Ascending aorta (tissue), 2 donors: ENCODE data around the gene PSEN1. TPM values are rescaled to one million over a fixed set of nuclear protein-coding genes. Genes with fewer than 3 reads are reported as not detected.

Source experiments
- DNase-seq, 2 donors: peaks; one replicate each; pipeline ENCODE4 v3.0.0-alpha.2; 2019; ENCODE audit warnings: low spot score in 2 of 2
- H3K27ac ChIP-seq, 2 donors: fragments of 200-600 bp; sonication (generic); one replicate each; pipeline ENCODE4 v1.5.1; 2016 to 2017; ENCODE audit warnings: mild to moderate bottlenecking in 1 of 2
- H3K27me3 ChIP-seq: fragments of 200-600 bp; sonication (generic); one replicate; pipeline ENCODE4 v1.5.1; 2017
- H3K36me3 ChIP-seq, 2 donors: fragments of 200-600 bp; sonication (generic); one replicate each; pipeline ENCODE4 v1.5.1; 2016
- H3K4me1 ChIP-seq, 2 donors: fragments of 200-600 bp; sonication (generic); one replicate each; pipeline ENCODE4 v1.5.1; 2016 to 2017; ENCODE audit warnings: mild to moderate bottlenecking in 1 of 2
- H3K4me3 ChIP-seq, 2 donors: fragments of 200-600 bp; sonication (generic); one replicate each; pipeline ENCODE4 v1.5.1; 2016 to 2017; ENCODE audit warnings: mild to moderate bottlenecking in 1 of 2
- H3K9me3 ChIP-seq, 2 donors: fragments of 200-600 bp; sonication (generic); one replicate each; pipeline ENCODE4 v1.5.1; 2016
- intact Hi-C: fragments of 100-400 bp; cut with DNase I; formaldehyde crosslinking; loops from one replicate; pipeline ENCODE4 v1.15.1; 2023
- total RNA-seq: library from RNA; depleted of rRNA; stranded (reverse); fragments of >200 nt; gene quantifications from one replicate; pipeline ENCODE4 v1.1.0, GENCODE V29; 2016
- TF ChIP-seq, protein P1 (sequence below), 3 experiments: fragments of 200-600 bp in 2 of 3; fragments of 450-650 bp in 1 of 3; sonication (generic) in 2 of 3; IDR thresholded peaks; one replicate each; pipeline ENCODE4 v1.5.1; 2016 to 2019; ENCODE audit warnings: antibody characterized with exemption in 3 of 3, mild to moderate bottlenecking in 1 of 3, moderate library complexity in 1 of 3

Gene PSEN1
- total RNA-seq, 1 donor from 2014 or later: 15.2 TPM

DNA sequence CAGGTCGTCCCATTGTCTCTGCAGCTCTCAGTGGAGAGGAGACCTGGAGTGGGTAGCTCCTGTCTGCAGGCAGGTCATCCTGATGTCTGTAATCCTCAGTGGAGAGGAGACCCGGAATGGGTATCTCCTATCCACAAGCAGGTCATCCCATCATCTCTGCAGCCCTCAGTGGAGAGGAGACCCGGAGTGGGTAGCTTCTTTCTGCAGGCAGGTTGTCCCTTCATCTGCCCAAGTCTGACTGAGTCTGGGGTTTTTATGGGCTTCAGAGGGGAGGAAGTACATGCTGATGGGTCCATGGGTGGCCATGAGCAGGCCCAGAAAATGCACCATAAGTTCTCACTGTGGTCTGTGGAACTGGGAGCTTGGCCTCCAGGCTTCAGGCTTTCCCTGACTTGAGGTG is 72.1 kb downstream of the PSEN1 start:
- no peak overlapping the region for H3K4me3 ChIP-seq
- no peaks in the 10 kb centered on the region for H3K4me1 ChIP-seq
- H3K9me3 ChIP-seq: no peaks in the 10 kb centered on the region
- H3K36me3 ChIP-seq: peaks cover 45 to 61% of the 10 kb centered on the region in 2 donors
- H3K27ac ChIP-seq: no peak overlapping the region
- TF ChIP-seq, protein P1, sequence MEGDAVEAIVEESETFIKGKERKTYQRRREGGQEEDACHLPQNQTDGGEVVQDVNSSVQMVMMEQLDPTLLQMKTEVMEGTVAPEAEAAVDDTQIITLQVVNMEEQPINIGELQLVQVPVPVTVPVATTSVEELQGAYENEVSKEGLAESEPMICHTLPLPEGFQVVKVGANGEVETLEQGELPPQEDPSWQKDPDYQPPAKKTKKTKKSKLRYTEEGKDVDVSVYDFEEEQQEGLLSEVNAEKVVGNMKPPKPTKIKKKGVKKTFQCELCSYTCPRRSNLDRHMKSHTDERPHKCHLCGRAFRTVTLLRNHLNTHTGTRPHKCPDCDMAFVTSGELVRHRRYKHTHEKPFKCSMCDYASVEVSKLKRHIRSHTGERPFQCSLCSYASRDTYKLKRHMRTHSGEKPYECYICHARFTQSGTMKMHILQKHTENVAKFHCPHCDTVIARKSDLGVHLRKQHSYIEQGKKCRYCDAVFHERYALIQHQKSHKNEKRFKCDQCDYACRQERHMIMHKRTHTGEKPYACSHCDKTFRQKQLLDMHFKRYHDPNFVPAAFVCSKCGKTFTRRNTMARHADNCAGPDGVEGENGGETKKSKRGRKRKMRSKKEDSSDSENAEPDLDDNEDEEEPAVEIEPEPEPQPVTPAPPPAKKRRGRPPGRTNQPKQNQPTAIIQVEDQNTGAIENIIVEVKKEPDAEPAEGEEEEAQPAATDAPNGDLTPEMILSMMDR (IDR thresholded peaks at IDR 0.05): no peak
- no peak for DNase-seq
- H3K27me3 ChIP-seq: no peaks in the 10 kb centered on the region
- intact Hi-C loops: no loop called here

- DNase-seq: no peak
These were observed 72.5 kb downstream of the PSEN1 start for GRCh38 chr14:73208846-73209245.

DNA sequence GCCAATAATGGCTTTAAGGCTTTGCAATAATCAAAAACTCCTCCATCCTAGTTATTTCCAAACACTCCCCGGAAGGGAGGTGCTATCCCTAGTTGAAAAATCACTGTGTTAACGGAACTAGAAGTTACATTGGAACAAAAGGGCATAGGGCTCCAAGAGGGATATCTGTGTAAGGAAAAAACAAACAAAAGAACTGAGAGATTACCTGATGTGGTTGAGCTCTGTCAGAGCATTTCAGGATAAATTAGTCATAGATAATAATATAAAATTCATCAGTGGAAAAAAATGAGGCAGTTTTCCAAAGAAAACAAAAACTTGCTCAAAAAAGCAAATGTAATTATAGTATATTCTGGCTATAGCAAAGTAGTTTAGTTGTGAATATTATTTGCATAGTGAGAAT is 73.6 kb downstream of the PSEN1 start:
- H3K4me3 ChIP-seq: no peak overlapping the region
- no peaks in the 10 kb centered on the region for H3K4me1 ChIP-seq
- no peaks in the 10 kb centered on the region for H3K27me3 ChIP-seq
- no peak overlapping the region for H3K27ac ChIP-seq
- DNase-seq: no peak
- intact Hi-C loops: no loop called here
- peaks cover 51 to 70% of the 10 kb centered on the region in 2 donors for H3K36me3 ChIP-seq
- H3K9me3 ChIP-seq: no peaks in the 10 kb centered on the region
- TF ChIP-seq, protein P1 (IDR thresholded peaks at IDR 0.05): no peak

More at GRCh38 chr14:73208846-73209245, 72.5 kb downstream of the PSEN1 start:
- H3K4me3 ChIP-seq: no peak overlapping the region
- no peaks in the 10 kb centered on the region for H3K4me1 ChIP-seq
- no peak overlapping the region for H3K27ac ChIP-seq
- no peaks in the 10 kb centered on the region for H3K27me3 ChIP-seq
- no peaks in the 10 kb centered on the region for H3K9me3 ChIP-seq
- intact Hi-C loops: no loop called here
- peaks cover 47 to 65% of the 10 kb centered on the region in 2 donors for H3K36me3 ChIP-seq
- TF ChIP-seq, protein P1 (IDR thresholded peaks at IDR 0.05): no peak

GRCh38 chr14:73211251-73212040 is 75.1 kb downstream of the PSEN1 start:
- TF ChIP-seq, protein P1 (IDR thresholded peaks at IDR 0.05): no peak
- no peak overlapping the region for H3K27ac ChIP-seq
- H3K9me3 ChIP-seq: no peaks in the 10 kb centered on the region
- no peaks in the 10 kb centered on the region for H3K27me3 ChIP-seq
- H3K4me1 ChIP-seq: no peaks in the 10 kb centered on the region
- intact Hi-C loops: no loop called here
- H3K4me3 ChIP-seq: no peak overlapping the region
- peaks cover 48 to 64% of the 10 kb centered on the region in 2 donors for H3K36me3 ChIP-seq
- no peak for DNase-seq

GRCh38 chr14:73216030-73216429 is 79.7 kb downstream of the PSEN1 start:
- no peak overlapping the region for H3K27ac ChIP-seq
- TF ChIP-seq, protein P1 (IDR thresholded peaks at IDR 0.05): no peak
- no peaks in the 10 kb centered on the region for H3K27me3 ChIP-seq
- intact Hi-C loops: no loop called here
- H3K36me3 ChIP-seq: peaks cover 51 to 77% of the 10 kb centered on the region in 2 donors
- no peak overlapping the region for H3K4me3 ChIP-seq
- no peaks in the 10 kb centered on the region for H3K9me3 ChIP-seq
- no peak for DNase-seq
- H3K4me1 ChIP-seq: no peaks in the 10 kb centered on the region
